K562 (cell line): ENCODE measurements around the gene ABT1. TPM values are rescaled to one million over a fixed set of nuclear protein-coding genes. Genes with fewer than 3 reads are reported as not detected.

Experiments
- ADNP ChIP-seq: fragments of 200-800 bp; sonication (Bioruptor generic); IDR thresholded peaks from 2 replicates; pipeline ENCODE4 v1.6.1; 2016; ENCODE audit warnings: missing genetic modification characterization, missing compliant biosample characterization
- BRF2 ChIP-seq: IDR thresholded peaks from 3 replicates; pipeline ENCODE4 v1.6.1; 2011; ENCODE audit warnings: borderline replicate concordance, mild to moderate bottlenecking; ENCODE audit not compliant: insufficient read length, insufficient read depth
- ERF ChIP-seq: fragments of 450-650 bp; formaldehyde crosslinking; IDR thresholded peaks from 2 replicates; pipeline ENCODE4 v1.4.0; 2020; ENCODE audit warnings: mild to moderate bottlenecking, mixed read lengths
- FOS ChIP-seq: IDR thresholded peaks from 3 replicates; pipeline ENCODE4 v1.6.1; 2011; ENCODE audit not compliant: insufficient read length; ENCODE audit errors: extremely low read depth
- FOXM1 ChIP-seq, 2 experiments: fragments of 450-650 bp in 1 of 2; sonication (generic) in 1 of 2; formaldehyde crosslinking in 1 of 2; IDR thresholded peaks; 2 replicates each; pipeline versions ENCODE4 v1.6.1 to v1.9.0; 2017 to 2022; ENCODE audit warnings: low read depth in 2 of 2, mild to moderate bottlenecking in 2 of 2, missing genetic modification reagents in 1 of 2, moderate library complexity in 1 of 2
- HNRNPLL ChIP-seq: fragments of 200-400 bp; formaldehyde crosslinking; IDR thresholded peaks from 2 replicates; pipeline ENCODE4 v1.6.1; 2017; ENCODE audit warnings: low read length, low read depth, mild to moderate bottlenecking; ENCODE audit not compliant: poor library complexity, severe bottlenecking
- HOMEZ ChIP-seq: fragments of 250-450 bp; sonication (Bioruptor Pico); IDR thresholded peaks from 2 replicates; pipeline ENCODE4 v1.4.0; 2020; ENCODE audit warnings: mild to moderate bottlenecking, moderate library complexity
- JUNB ChIP-seq: fragments of 450-650 bp; formaldehyde crosslinking; conservative IDR thresholded peaks from 2 replicates; pipeline ENCODE4 v1.4.0; 2020; ENCODE audit warnings: mild to moderate bottlenecking
- MTA2 ChIP-seq: fragments of 450-650 bp; IDR thresholded peaks from 2 replicates; pipeline ENCODE4 v1.6.1; 2016; ENCODE audit warnings: low read depth
- MYNN ChIP-seq, 2 experiments: sonication (generic); formaldehyde crosslinking in 1 of 2; IDR thresholded peaks; 2 replicates each; pipeline versions ENCODE4 v1.5.0 to v1.6.1; 2016 to 2020; ENCODE audit warnings: antibody characterized with exemption in 1 of 2, missing genetic modification reagents in 1 of 2
- PHB2 ChIP-seq: fragments of 450-650 bp; IDR thresholded peaks from 2 replicates; pipeline ENCODE4 v1.6.1; 2017; ENCODE audit warnings: low read depth
- RNF2 ChIP-seq: sonication (generic); IDR thresholded peaks from 2 replicates; pipeline ENCODE4 v1.6.1; 2016
- SMAD1 ChIP-seq: fragments of 150-350 bp; IDR thresholded peaks from 2 replicates; pipeline ENCODE4 v1.6.1; 2014; ENCODE audit warnings: low read length, low read depth; ENCODE audit not compliant: partially characterized antibody
- SMARCA4 ChIP-seq: fragments of 450-650 bp; IDR thresholded peaks from 2 replicates; pipeline ENCODE4 v1.6.1; 2016
- ZNF277 ChIP-seq: fragments of 250-450 bp; sonication (Bioruptor Pico); IDR thresholded peaks from 2 replicates; pipeline ENCODE4 v1.8.0; 2022; ENCODE audit warnings: inconsistent platforms, mild to moderate bottlenecking, moderate library complexity, borderline replicate concordance
- ZNF395 ChIP-seq: fragments of 200-800 bp; sonication (Bioruptor generic); IDR thresholded peaks from 2 replicates; pipeline ENCODE4 v1.6.1; 2017; ENCODE audit warnings: missing genetic modification characterization, missing compliant biosample characterization
- ZNF41 ChIP-seq: fragments of 250-450 bp; sonication (Bioruptor Pico); conservative IDR thresholded peaks from 2 replicates; pipeline ENCODE4 v1.4.0; 2020; ENCODE audit warnings: mild to moderate bottlenecking
- ZNF57 ChIP-seq: fragments of 450-650 bp; formaldehyde crosslinking; IDR thresholded peaks from 2 replicates; pipeline ENCODE4 v1.4.0; 2020; ENCODE audit warnings: mild to moderate bottlenecking, moderate library complexity
- ZNF785 ChIP-seq: fragments of 250-450 bp; sonication (Bioruptor Pico); IDR thresholded peaks from 2 replicates; pipeline ENCODE4 v1.4.0; 2020; ENCODE audit warnings: mild to moderate bottlenecking
- polyA plus RNA-seq, 8 experiments: library from polyadenylated mRNA; depleted of rRNA in 4 of 8; stranded (reverse) in 5 of 8; unstranded in 3 of 8; fragments of >200 nt; fragmentation: Nextera tagmentation in 2 of 8; fragmentation: Illumina TruSeq in 1 of 8; extraction: Ambion mirVana in 2 of 8; extraction: Trizol in 1 of 8; gene quantifications; 2 replicates each; pipeline versions ENCODE4 v1.2.1 to v1.2.3, GENCODE V29; 2011 to 2014; ENCODE audit warnings: inconsistent platforms in 1 of 8, missing spikeins in 1 of 8
- total RNA-seq, 7 experiments: library from RNA; depleted of rRNA in 6 of 7; stranded (reverse); fragments of >200 nt in 6 of 7; fragmentation: Illumina TruSeq in 2 of 7; extraction: Trizol in 2 of 7; gene quantifications; 2 replicates each; pipeline versions ENCODE4 v1.2.1 to v1.2.3, GENCODE V29; 2011 to 2021; ENCODE audit warnings: low replicate concordance in 1 of 7
- TF ChIP-seq, protein P1 (sequence below): fragments of 250-450 bp; sonication (Bioruptor Pico); IDR thresholded peaks from 2 replicates; pipeline ENCODE4 v1.9.0; 2021; ENCODE audit warnings: mild to moderate bottlenecking, inconsistent platforms

Gene ABT1
- total and polyA plus RNA-seq, 9 of the 15 experiments (the other 6 are each of a cell fraction or from before 2014, with no cell fraction given): 8.8 to 52.7 (median 40.7) TPM

DNA sequence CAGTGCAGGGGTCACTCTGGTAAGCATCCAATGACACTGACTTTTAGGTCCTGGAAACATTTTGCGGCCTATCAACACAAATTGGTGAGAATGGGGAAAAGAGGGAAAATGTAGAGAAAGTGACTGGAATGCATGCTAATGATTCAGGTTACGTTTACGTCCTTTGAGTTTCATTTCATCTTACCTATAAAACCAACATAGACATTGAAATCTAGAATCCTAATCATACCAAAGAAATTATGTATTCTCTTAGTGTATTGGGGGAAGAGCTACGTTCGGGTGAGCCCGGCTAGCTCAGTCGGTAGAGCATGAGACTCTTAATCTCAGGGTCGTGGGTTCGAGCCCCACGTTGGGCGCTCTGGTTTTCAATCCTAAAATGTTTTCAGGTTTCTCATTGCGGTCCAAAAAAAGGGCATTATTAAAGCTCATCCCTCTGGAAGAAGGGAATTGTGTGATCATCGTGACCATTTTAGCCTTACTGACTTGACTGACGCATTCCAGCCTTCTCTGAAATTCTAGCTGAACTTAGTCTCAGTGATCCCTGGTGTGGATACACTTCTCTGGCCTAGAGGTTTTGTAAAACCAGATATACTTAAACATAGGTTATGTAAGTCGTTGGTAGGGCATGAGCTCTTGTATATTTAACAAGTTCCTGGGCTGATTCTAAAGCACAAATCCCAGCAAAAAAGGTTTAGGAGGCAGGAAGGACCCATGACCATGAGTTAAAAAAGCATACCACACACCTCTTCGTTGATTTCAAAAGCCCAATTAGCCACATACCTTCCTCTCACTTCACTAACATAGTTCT is 40.3 kb upstream of the ABT1 start (continued):
- TF ChIP-seq MYNN (IDR thresholded peaks at IDR 0.05): peak; percentile 68
- no peak for TF ChIP-seq MYNN (CRISPR knock-in tag; IDR thresholded peaks at IDR 0.05)
- TF ChIP-seq ZNF41 (CRISPR knock-in tag): no peak
- no peak for TF ChIP-seq BRF2
- TF ChIP-seq, protein P1, sequence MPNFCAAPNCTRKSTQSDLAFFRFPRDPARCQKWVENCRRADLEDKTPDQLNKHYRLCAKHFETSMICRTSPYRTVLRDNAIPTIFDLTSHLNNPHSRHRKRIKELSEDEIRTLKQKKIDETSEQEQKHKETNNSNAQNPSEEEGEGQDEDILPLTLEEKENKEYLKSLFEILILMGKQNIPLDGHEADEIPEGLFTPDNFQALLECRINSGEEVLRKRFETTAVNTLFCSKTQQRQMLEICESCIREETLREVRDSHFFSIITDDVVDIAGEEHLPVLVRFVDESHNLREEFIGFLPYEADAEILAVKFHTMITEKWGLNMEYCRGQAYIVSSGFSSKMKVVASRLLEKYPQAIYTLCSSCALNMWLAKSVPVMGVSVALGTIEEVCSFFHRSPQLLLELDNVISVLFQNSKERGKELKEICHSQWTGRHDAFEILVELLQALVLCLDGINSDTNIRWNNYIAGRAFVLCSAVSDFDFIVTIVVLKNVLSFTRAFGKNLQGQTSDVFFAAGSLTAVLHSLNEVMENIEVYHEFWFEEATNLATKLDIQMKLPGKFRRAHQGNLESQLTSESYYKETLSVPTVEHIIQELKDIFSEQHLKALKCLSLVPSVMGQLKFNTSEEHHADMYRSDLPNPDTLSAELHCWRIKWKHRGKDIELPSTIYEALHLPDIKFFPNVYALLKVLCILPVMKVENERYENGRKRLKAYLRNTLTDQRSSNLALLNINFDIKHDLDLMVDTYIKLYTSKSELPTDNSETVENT (CRISPR knock-in tag): no peak
- TF ChIP-seq ZNF57: no peak
- TF ChIP-seq FOXM1 (IDR thresholded peaks at IDR 0.05; ENCODE audit: low read depth): no peak; the same call in 1 of the 2 replicates
- no peak; the same call in 1 of the 2 replicates for TF ChIP-seq FOXM1 (CRISPR knock-in tag; IDR thresholded peaks at IDR 0.05; ENCODE audit: low read depth)
- TF ChIP-seq ADNP (tag): peak; percentile 99
- TF ChIP-seq HOMEZ (CRISPR knock-in tag): no peak
- TF ChIP-seq PHB2: no peak
- TF ChIP-seq FOS: no peak
- no peak for TF ChIP-seq ERF (CRISPR knock-in tag)
- TF ChIP-seq ZNF395 (CRISPR knock-in tag): no peak
- TF ChIP-seq SMARCA4: peak; percentile 53; the same call in 1 of the 2 replicates
- no peak for TF ChIP-seq JUNB (CRISPR knock-in tag)
- no peak for TF ChIP-seq MTA2
- TF ChIP-seq ZNF785 (CRISPR knock-in tag): no peak
- no peak for TF ChIP-seq SMAD1
- TF ChIP-seq HNRNPLL: no peak
- no peak for TF ChIP-seq ZNF277
- peak; percentile 69; the same call in 1 of the 2 replicates for TF ChIP-seq RNF2
